GM12892 (cell line): Measurements from ENCODE around the gene RPE.

Source experiments
- POLR2A ChIP-seq: IDR thresholded peaks from 2 replicates; pipeline ENCODE4 v1.6.1; 2011; ENCODE audit warnings: low read depth, low read length, control low read depth
- POLR2AphosphoS5 ChIP-seq: IDR thresholded peaks from 2 replicates; pipeline ENCODE4 v1.6.1; 2011; ENCODE audit warnings: low read depth, low read length, control low read depth

- TF ChIP-seq POLR2AphosphoS5: no peak
- no peak for TF ChIP-seq POLR2A
These were observed 42.4 kb upstream of the RPE start for GRCh38 chr2:209960045-209960444.
